ENCODE data around the gene PHKA1. TPM values are rescaled to one million over a fixed set of nuclear protein-coding genes. Genes with fewer than 3 reads are reported as not detected.
"Not testable (repeated sequence)": the region's sequence is repeated elsewhere in the genome, so short reads cannot be mapped to it uniquely, and the experiment has no call there.

The PHKA1 gene
- total RNA-seq: 1 to 10 TPM; 1.8 to 4.6 (median 2.4) TPM

DNA sequence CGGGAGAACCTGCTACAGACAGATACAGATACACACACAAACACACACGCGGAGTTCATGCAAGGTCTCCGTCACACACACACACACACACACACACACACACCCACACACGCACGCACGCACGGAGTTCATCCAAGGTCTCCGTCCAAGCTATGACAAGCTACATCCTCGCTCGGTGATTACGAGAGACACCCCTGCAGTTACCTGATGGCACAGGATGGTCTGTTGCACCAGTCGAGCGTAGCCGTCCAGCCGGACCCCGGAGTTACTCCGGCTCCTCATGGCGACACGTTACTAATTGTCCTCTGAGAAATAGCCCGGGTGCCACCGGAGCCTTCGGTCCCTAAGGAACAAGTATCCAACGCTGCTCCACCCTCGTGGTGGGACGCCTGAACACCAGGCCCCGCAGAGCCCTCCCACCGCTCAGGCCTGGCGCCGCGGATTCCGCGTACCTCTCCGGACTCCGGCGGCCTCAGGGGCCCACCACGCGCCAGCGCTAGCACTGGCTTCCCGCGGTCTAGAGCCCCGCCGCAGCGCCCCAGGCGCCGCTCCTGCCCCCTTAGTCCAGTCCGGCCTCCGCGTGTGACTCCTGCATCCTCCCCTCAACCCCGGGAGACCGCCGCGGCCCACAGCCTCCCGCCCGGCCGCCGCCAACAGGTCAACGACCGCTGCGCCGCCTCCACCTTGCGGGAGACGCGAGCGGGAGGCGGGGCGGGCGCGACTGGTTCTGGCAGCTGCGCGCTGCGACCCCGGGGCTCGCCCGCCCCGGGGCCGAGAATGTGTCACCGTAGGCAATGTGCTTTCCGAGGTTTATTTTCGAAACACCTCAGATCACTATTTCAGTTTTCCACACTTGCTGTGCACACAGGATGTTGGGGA is at the start of gene PHKA1:
Gene PHKA1, minus strand, starts transcription at position 708 of the 879 bp plus-strand sequence. Its CDS starts 426 bp downstream, at position 282.
- H3K4me1 ChIP-seq; in situ Hi-C loops (cut with MboI; ENCODE audit: low pct_ligation_motif_present in 1 of 4, low pct_unique_long_range_greater_than_20kb in 1 of 4, low sequenced_read_pairs in 3 of 4); intact Hi-C loops (cut with DNase I; ENCODE audit: low total_unique reads); H3K36me3 ChIP-seq; H3K9me3 ChIP-seq; H3K27me3 ChIP-seq: not testable (repeated sequence)
- Histone ChIP-seq H3K27ac (peak within 1 kb of the TSS; percentile 76 to 84 (median 81)), H3K4me3 (peak within 1 kb of the TSS; percentile 25 to 58 (median 43))
- peak; percentile 35 for DNase-seq
- WGBS, 2 donors (ENCODE audit: low coverage in 1 of 2): 63% methylated on average over 34 of the region's 80 CpGs; no CpG with 5 or more reads in 1 of the 2 donors

DNA sequence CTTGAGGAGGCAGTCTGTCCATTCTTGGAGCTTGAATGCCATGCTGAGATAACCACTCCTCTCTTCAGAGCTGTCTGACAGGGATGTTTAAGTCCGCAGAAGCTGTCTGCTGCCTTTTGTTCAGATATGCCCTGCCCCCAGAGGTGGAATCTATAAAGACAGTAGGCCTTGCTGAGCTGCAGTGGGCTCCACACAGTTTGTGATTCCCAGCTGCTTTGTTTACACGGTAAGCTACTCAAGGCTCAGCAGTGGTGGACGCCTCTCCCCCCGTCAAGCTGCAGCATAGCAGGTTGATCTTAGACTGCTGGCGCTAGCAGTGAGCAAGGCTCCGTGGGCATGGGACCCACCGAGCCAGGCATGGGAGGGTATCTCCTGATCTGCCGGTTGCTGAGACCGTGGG is 46.3 kb upstream of the PHKA1 start:
- in situ Hi-C loops (cut with MboI; ENCODE audit: low pct_ligation_motif_present in 1 of 4, low pct_unique_long_range_greater_than_20kb in 1 of 4, low sequenced_read_pairs in 3 of 4); intact Hi-C loops (cut with DNase I; ENCODE audit: low total_unique reads): not testable (repeated sequence)

DNA sequence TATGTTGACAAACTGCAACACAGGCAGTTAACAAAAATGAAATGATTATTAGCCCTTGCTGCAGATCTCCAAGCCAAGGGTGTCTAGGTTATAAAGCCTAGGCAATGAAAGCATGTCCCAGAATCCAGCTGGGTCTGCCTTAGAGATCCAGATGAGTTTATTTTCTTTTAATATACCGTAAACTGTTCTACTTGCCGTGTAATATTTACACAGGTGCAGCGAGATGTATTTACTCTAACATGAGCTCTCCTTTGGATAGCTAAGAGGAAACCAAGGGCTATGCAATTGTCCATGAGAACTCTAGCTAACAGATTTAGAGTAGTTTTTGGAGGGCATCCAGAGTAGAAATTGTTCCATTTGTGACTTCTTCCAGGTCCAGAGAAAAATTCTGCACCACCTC is 34.4 kb upstream of the PHKA1 start:
- H3K36me3 ChIP-seq; intact Hi-C loops (cut with DNase I; ENCODE audit: low total_unique reads); DNase-seq; H3K9me3 ChIP-seq; H3K27me3 ChIP-seq; in situ Hi-C loops (cut with MboI; ENCODE audit: low pct_ligation_motif_present in 1 of 4, low pct_unique_long_range_greater_than_20kb in 1 of 4, low sequenced_read_pairs in 3 of 4); H3K4me1 ChIP-seq; H3K4me3 ChIP-seq; H3K27ac ChIP-seq: not testable (repeated sequence)
- no CpG with 5 or more reads among the region's 3 CpGs for WGBS, 2 donors (ENCODE audit: low coverage in 1 of 2)

More for the DNA sequence above, 46.3 kb upstream of the PHKA1 start:
- H3K4me1 ChIP-seq, H3K9me3 ChIP-seq, DNase-seq, H3K27ac ChIP-seq, H3K27me3 ChIP-seq, H3K36me3 ChIP-seq, H3K4me3 ChIP-seq: not testable (repeated sequence)
- no CpG with 5 or more reads among the region's 9 CpGs for WGBS, 2 donors (ENCODE audit: low coverage in 1 of 2)

DNA sequence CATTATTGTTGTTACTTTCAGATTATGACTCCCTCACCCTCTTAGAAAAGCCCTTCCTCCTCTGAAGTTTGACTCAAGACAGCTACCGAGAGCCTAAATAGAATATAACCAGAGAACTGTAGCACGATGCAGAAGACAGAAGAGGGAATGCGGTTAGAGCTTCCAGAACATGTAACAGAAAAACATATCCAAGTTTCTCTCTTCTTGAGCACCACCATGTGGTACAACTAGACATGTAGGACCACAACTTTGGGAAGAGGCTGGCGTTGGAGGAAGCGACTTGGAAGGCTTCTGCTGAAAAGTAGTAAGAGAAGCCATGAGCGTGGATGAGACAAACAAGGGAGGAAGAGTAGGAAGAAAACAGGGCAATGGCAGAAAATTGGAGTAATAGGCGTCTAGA is 31.4 kb upstream of the PHKA1 start:
- H3K36me3 ChIP-seq; DNase-seq; H3K4me3 ChIP-seq; in situ Hi-C loops (cut with MboI; ENCODE audit: low pct_ligation_motif_present in 1 of 4, low pct_unique_long_range_greater_than_20kb in 1 of 4, low sequenced_read_pairs in 3 of 4); H3K27me3 ChIP-seq; H3K9me3 ChIP-seq; intact Hi-C loops (cut with DNase I; ENCODE audit: low total_unique reads); H3K4me1 ChIP-seq; H3K27ac ChIP-seq: not testable (repeated sequence)
- no CpG with 5 or more reads among the region's 7 CpGs for WGBS, 2 donors (ENCODE audit: low coverage in 1 of 2)

DNA sequence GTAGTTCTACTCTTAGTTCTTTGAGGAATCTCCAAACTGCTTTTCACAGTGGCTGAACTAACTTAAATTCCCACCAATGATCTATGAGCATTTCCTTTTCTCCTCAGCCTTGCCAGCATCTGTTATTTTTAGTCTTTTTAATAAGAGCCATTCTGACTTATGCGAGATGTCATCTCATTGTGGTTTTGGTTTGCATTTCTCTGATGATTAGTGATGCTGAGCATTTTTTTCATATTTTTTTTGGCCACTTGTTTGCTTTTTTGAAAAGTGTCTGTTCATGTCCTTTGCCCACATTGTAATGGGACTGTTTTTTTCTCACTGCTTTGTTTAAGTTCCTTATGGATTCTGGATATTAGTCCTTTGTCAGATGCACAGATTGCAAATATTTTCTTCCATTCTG is 21.5 kb upstream of the PHKA1 start:
- no peak overlapping the region for H3K27ac ChIP-seq
- in situ Hi-C loops (cut with MboI; ENCODE audit: low pct_ligation_motif_present in 1 of 4, low pct_unique_long_range_greater_than_20kb in 1 of 4, low sequenced_read_pairs in 3 of 4): no loop called here
- 57 to 81% methylated on average over 1 of the region's 1 CpG for WGBS, 2 donors (ENCODE audit: low coverage in 1 of 2)
- H3K4me1 ChIP-seq: no peaks in the 10 kb centered on the region
- intact Hi-C loops (cut with DNase I; ENCODE audit: low total_unique reads): no loop called here
- DNase-seq: no peak
- H3K4me3 ChIP-seq: no peak overlapping the region
- H3K36me3 ChIP-seq: no peaks in the 10 kb centered on the region
- no peaks in the 10 kb centered on the region for H3K27me3 ChIP-seq
- no peaks in the 10 kb centered on the region for H3K9me3 ChIP-seq
- TF ChIP-seq POLR2A (IDR thresholded peaks at IDR 0.05): no peak
- TF ChIP-seq, protein P1, sequence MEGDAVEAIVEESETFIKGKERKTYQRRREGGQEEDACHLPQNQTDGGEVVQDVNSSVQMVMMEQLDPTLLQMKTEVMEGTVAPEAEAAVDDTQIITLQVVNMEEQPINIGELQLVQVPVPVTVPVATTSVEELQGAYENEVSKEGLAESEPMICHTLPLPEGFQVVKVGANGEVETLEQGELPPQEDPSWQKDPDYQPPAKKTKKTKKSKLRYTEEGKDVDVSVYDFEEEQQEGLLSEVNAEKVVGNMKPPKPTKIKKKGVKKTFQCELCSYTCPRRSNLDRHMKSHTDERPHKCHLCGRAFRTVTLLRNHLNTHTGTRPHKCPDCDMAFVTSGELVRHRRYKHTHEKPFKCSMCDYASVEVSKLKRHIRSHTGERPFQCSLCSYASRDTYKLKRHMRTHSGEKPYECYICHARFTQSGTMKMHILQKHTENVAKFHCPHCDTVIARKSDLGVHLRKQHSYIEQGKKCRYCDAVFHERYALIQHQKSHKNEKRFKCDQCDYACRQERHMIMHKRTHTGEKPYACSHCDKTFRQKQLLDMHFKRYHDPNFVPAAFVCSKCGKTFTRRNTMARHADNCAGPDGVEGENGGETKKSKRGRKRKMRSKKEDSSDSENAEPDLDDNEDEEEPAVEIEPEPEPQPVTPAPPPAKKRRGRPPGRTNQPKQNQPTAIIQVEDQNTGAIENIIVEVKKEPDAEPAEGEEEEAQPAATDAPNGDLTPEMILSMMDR (IDR thresholded peaks at IDR 0.05): no peak
- no peak for TF ChIP-seq EP300 (IDR thresholded peaks at IDR 0.05; ENCODE audit: low read depth)
- TF ChIP-seq POLR2AphosphoS5 (IDR thresholded peaks at IDR 0.05): no peak

DNA sequence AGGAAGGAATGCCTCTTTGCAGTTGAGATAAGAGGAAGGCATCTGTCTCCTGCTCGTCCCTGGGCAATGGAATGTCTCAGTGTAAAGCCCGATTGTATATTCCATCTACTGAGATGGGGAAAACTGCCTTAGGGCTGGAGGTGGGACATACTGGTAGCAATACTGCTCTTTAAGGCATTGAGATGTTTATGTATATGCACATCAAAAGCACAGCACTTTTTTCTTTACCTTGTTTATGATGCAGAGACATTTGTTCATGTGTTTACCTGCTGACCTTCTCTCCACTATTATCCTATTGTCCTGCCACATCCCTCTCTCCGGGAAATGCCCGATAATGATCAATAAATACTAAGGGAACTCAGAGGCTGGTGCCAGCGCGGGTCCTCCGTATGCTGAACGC is 19.5 kb upstream of the PHKA1 start:
- H3K36me3 ChIP-seq; DNase-seq; H3K27me3 ChIP-seq; H3K4me3 ChIP-seq; H3K4me1 ChIP-seq; H3K9me3 ChIP-seq; in situ Hi-C loops (cut with MboI; ENCODE audit: low pct_ligation_motif_present in 1 of 4, low pct_unique_long_range_greater_than_20kb in 1 of 4, low sequenced_read_pairs in 3 of 4); H3K27ac ChIP-seq; intact Hi-C loops (cut with DNase I; ENCODE audit: low total_unique reads): not testable (repeated sequence)
- WGBS, 2 donors (ENCODE audit: low coverage in 1 of 2): 73% methylated on average over 8 of the region's 8 CpGs; no CpG with 5 or more reads in 1 of the 2 donors
